HG02884 (cell line): Measurements from ENCODE around the gene UBE2N.

Source experiments
- ATAC-seq: cut with Tn5 transposase; IDR thresholded peaks from one replicate; pipeline ENCODE4 v1.9.1; 2021; ENCODE audit warnings: mild to moderate bottlenecking, moderate library complexity; ENCODE audit not compliant: unreplicated experiment

The UBE2N gene

DNA sequence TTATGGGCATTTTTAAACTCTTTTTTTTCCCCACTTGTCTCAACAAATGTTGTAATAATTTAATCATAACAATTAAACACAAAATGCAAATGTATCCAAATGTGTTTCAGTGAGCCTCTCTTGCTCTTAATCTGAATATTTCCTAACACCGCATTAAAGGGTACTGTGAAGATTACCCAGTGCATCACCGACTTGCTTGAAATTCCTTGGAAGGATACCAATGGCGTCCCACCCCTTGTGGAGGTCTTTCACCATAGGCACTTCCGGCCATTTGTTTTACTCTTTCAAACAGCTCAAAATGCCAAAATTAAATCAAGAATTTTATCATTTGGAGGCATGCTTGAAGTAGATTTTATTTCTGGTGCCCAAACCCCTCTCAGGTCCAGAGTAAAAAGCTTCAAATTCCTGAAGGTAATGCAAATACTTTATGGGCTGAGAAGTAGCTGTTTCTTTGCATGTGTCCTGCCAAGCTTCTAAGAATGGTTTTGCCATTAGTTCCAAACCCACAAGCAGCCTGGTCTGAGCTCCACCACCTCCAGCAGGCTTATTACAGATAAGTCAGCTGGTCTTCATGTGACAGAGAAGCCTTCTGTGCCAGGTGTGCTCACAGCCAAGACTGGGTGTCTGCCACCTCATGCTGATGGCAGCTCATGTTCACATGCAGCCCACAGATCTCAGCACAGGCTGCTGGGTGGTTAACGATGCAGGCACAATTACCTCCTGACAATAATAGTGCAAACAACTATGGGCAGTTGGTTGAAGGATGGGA is 80.4 kb downstream of the UBE2N start:
- ATAC-seq, result no peak

DNA sequence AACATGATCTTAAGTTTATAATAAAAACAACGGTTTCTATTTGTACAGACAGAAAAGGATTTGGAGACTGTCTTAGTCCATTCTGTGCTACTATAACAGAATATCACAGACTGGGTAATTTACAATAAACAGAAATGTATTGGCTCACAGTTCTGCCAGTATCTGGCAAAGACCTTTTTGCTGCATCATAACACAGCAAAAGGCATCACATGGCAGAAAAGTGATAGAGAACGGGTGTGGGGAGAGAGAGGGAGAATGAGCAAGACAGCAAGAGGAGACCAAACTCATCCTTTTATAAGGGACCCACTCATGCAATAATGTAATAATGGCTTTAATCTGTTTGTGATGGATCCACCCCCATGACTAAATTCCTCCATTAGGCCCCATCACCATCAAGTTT is 81.1 kb downstream of the UBE2N start:
- no peak for ATAC-seq

DNA sequence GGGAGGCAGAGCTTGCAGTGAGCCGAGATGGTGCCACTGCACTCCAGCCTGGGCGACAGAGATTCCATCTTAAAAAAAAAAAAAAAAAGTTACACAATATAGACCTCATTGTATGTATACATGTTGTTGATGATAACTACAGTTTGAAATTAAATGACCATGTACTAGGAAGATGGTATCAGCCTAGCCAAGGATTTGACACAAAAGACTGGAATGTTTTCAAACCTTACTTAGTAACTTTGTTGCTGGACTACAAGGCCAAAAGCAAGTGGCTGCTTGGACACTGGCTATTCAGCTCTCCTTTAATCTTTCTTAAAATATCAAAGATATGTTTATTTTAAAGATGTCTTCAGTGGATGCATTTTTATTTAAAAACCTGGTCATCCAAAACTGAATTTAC is 82.9 kb downstream of the UBE2N start:
- ATAC-seq, result no peak

DNA sequence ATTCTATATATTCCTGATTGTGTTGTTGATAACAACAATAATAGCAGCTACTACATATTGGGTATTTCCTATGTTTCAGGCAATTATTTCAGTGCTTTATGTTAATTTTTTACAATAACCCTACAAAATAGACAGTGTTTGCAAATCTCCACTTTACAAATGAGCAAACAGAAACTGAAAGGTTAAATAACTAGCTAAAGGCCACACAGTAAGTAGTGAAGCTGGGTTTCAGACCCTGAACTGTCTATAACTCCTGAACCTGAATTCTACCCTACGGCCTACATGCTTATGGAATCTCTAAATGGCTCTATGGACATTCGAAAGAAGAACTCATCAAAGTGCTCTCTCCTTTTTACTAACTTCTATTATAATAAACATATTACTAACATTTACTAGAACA is 83.7 kb downstream of the UBE2N start:
- no peak for ATAC-seq

DNA sequence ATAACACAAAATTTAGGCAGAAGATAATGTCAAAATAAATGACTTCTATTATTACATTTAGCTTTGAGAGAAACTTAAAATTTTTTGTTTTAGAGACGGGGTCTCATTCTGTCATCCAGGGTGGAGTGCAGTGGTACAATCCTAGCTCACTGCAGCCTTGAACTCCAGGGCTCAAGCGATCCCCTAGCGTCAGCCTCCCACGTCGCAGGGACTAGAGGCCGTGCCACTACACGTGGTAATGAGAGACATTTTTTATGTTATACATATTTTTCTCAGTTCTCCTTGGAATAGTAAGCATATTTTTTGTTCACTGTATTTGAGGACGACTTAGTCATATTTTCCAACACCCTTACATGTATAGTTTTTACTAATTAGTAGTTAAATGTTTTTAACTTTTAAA is 85.5 kb downstream of the UBE2N start:
- ATAC-seq, result no peak
